Measurements from ENCODE around the gene PAQR4.

- TF ChIP-seq POLR2A (IDR thresholded peaks at IDR 0.05) = no peak
- TF ChIP-seq CTCF (IDR thresholded peaks at IDR 0.05) = no peak
These were observed 795 bp upstream of the PAQR4 start for GRCh38 chr16:2968368-2968737.

Data from body of pancreas (tissue), 4 donors.